IPS DF 6.9 (cell line): ENCODE measurements around the gene SH3RF2.
"Not testable (repeated sequence)": the region's sequence is repeated elsewhere in the genome, so short reads cannot be mapped to it uniquely, and the experiment has no call there.

Experiments
- DNase-seq: peaks from one replicate; pipeline ENCODE4 v3.0.0-alpha.2; 2013; ENCODE audit warnings: low read depth, low spot score
- H3K27ac ChIP-seq: one replicate; pipeline ENCODE4 v1.5.1; 2013; ENCODE audit warnings: low read length, control low read depth
- H3K27me3 ChIP-seq: 2 replicates; pipeline ENCODE4 v1.6.1; 2013; ENCODE audit warnings: mild to moderate bottlenecking, low read length; ENCODE audit not compliant: control insufficient read depth, insufficient read depth
- H3K36me3 ChIP-seq: 2 replicates; pipeline ENCODE4 v1.6.1; 2013; ENCODE audit warnings: low read length; ENCODE audit not compliant: control insufficient read depth, insufficient read depth
- H3K4me1 ChIP-seq: 2 replicates; pipeline ENCODE4 v1.6.1; 2013; ENCODE audit warnings: low read length; ENCODE audit not compliant: control insufficient read depth, insufficient read depth
- H3K4me3 ChIP-seq: 2 replicates; pipeline ENCODE4 v1.5.1; 2013; ENCODE audit warnings: mild to moderate bottlenecking, low read length
- H3K9me3 ChIP-seq: 2 replicates; pipeline ENCODE4 v1.6.1; 2013; ENCODE audit warnings: low read length, inconsistent platforms; ENCODE audit not compliant: control insufficient read depth, insufficient read depth
- WGBS: extraction: QIAGEN DNeasy Blood & Tissue Kit; methylation state at CpG from one replicate; pipeline ENCODE4 v1.1.7; 2013; ENCODE audit warnings: mixed read lengths, missing lambda C conversion rate; ENCODE audit not compliant: insufficient read length, insufficient coverage; 5-methylcytosine and 5-hydroxymethylcytosine counted together

SH3RF2 gene

GRCh38 chr5:145984072-145984471 lies 47.7 kb downstream of the SH3RF2 start:
- no peak overlapping the region for H3K27ac ChIP-seq
- H3K9me3 ChIP-seq = no peaks in the 10 kb centered on the region
- no peaks in the 10 kb centered on the region for H3K36me3 ChIP-seq
- H3K4me1 ChIP-seq = no peaks in the 10 kb centered on the region
- no peak overlapping the region for H3K4me3 ChIP-seq
- WGBS = no CpG with 5 or more reads among the region's 2 CpGs
- H3K27me3 ChIP-seq = no peaks in the 10 kb centered on the region
- no peak for DNase-seq

GRCh38 chr5:145987856-145988255 lies 51.5 kb downstream of the SH3RF2 start:
- Histone ChIP-seq H3K27me3 (no peaks in the 10 kb centered on the region), H3K27ac (no peak overlapping the region), H3K9me3 (no peaks in the 10 kb centered on the region), H3K36me3 (no peaks in the 10 kb centered on the region), H3K4me1 (no peaks in the 10 kb centered on the region), H3K4me3 (no peak overlapping the region)
- no CpG with 5 or more reads among the region's 1 CpG for WGBS
- no peak for DNase-seq

DNA sequence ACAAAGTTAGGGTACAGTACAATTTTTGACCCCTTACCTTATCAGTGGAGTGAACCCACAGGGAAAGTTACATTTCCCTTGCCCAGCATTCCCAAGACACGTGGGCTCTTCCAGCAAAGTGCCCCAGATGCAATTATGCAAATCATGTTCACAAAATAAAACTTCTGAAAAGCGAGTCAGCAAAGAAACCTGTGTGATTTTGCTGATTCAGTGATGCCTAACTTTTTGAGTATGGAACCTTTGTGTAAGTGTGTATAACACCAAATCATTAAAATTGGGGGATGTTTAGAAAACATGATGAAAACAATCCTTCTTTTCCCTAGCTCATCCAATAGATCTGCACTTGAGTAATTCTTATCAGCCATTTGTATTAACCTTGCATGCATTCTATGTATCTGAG lies 52.6 kb downstream of the SH3RF2 start:
- no CpG with 5 or more reads among the region's 2 CpGs for whole genome bisulfite sequencing
- H3K4me3 ChIP-seq = no peak overlapping the region
- H3K4me1 ChIP-seq = no peaks in the 10 kb centered on the region
- no peak overlapping the region for H3K27ac ChIP-seq
- H3K27me3 ChIP-seq = no peaks in the 10 kb centered on the region
- DNase-seq = no peak
- no peaks in the 10 kb centered on the region for H3K36me3 ChIP-seq
- H3K9me3 ChIP-seq = no peaks in the 10 kb centered on the region

DNA sequence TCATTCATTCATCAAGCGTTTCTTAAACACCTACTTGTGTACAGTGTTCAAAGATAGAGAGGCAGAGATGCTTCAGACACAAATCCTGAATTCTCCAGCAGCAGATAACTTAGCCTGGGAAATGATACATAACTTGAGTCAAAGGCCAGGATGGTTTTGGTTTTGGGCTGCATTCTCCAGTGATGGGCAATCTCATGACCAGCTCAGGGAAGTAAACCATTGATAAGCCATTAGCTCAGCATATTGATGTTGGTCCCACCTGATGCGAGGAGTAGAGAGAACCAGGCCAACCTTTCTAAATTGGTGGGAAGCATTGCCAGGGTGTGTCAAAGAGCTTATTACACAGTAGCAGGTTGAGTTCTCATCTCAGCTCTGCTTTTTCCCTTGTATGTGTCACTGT lies 53.0 kb downstream of the SH3RF2 start:
- H3K4me3 ChIP-seq = no peak overlapping the region
- no peak for DNase-seq
- H3K9me3 ChIP-seq = no peaks in the 10 kb centered on the region
- no peak overlapping the region for H3K27ac ChIP-seq
- no peaks in the 10 kb centered on the region for H3K36me3 ChIP-seq
- no peaks in the 10 kb centered on the region for H3K4me1 ChIP-seq
- no CpG with 5 or more reads among the region's 2 CpGs for WGBS
- no peaks in the 10 kb centered on the region for H3K27me3 ChIP-seq

- Histone ChIP-seq H3K36me3 (no peaks in the 10 kb centered on the region), H3K4me1 (no peaks in the 10 kb centered on the region), H3K9me3 (no peaks in the 10 kb centered on the region), H3K27me3 (no peaks in the 10 kb centered on the region), H3K27ac (no peak overlapping the region), H3K4me3 (no peak overlapping the region)
- no peak for DNase-seq
- no CpG with 5 or more reads among the region's 2 CpGs for WGBS
Observed at GRCh38 chr5:145990170-145990569, 53.8 kb downstream of the SH3RF2 start.

GRCh38 chr5:145991044-145991575 lies 54.7 kb downstream of the SH3RF2 start:
- Histone ChIP-seq H3K27me3 (no peaks in the 10 kb centered on the region), H3K27ac (no peak overlapping the region), H3K36me3 (no peaks in the 10 kb centered on the region), H3K4me3 (no peak overlapping the region), H3K4me1 (no peaks in the 10 kb centered on the region), H3K9me3 (no peaks in the 10 kb centered on the region)
- WGBS = no CpG with 5 or more reads among the region's 3 CpGs
- DNase-seq = no peak

- not testable (repeated sequence) for H3K4me3 ChIP-seq, H3K27ac ChIP-seq, H3K4me1 ChIP-seq, H3K36me3 ChIP-seq, H3K27me3 ChIP-seq, DNase-seq, H3K9me3 ChIP-seq
- no CpG with 5 or more reads among the region's 4 CpGs for WGBS
Observed at GRCh38 chr5:145993538-145993937, 57.2 kb downstream of the SH3RF2 start.

GRCh38 chr5:145996135-145996534 lies 59.8 kb downstream of the SH3RF2 start:
- Histone ChIP-seq H3K27me3 (no peaks in the 10 kb centered on the region), H3K27ac (no peak overlapping the region), H3K36me3 (no peaks in the 10 kb centered on the region), H3K9me3 (no peaks in the 10 kb centered on the region), H3K4me1 (no peaks in the 10 kb centered on the region), H3K4me3 (no peak overlapping the region)
- no CpG with 5 or more reads among the region's 6 CpGs for WGBS
- DNase-seq = no peak

DNA sequence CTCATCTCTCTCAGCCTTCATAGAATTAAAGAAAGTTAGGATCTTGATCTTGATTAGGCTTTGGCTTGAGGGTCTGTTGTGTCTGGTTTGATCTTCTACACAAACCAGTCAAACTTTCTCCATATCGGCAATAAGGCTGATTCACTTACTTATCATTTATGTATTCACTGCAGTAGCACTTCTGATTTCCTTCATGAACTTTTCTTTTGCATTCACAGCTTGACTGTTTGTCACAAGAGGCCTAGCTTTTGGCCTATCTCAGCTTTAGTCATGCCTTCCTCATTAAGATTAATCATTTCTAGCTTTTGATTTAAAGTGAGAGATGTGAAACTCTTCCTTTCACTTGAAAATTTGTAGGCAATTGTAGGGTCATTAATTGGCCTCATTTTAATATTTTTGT lies 62.8 kb downstream of the SH3RF2 start:
- no peaks in the 10 kb centered on the region for H3K9me3 ChIP-seq
- no peak overlapping the region for H3K4me3 ChIP-seq
- H3K4me1 ChIP-seq = no peaks in the 10 kb centered on the region
- DNase-seq = no peak
- H3K27me3 ChIP-seq = no peaks in the 10 kb centered on the region
- H3K27ac ChIP-seq = no peak overlapping the region
- no peaks in the 10 kb centered on the region for H3K36me3 ChIP-seq
- no CpG with 5 or more reads among the region's 1 CpG for WGBS

DNA sequence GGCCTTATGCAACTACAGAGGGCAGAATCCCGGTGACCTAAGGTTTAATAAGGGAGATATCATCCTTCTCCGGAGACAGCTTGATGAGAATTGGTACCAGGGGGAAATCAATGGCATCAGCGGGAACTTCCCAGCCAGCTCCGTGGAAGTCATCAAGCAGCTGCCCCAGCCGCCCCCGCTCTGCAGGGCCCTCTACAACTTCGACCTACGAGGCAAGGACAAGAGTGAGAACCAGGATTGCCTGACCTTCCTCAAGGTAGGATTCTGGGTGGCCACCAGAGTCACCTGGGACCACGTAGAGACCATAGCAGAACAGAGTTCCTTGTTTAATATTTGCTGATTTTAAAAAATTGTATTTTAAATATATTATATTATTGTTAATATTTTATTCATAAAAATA lies 63.7 kb downstream of the SH3RF2 start:
- no peaks in the 10 kb centered on the region for H3K27me3 ChIP-seq
- no peak overlapping the region for H3K4me3 ChIP-seq
- no CpG with 5 or more reads among the region's 9 CpGs for WGBS
- no peaks in the 10 kb centered on the region for H3K4me1 ChIP-seq
- H3K36me3 ChIP-seq = no peaks in the 10 kb centered on the region
- H3K27ac ChIP-seq = no peak overlapping the region
- DNase-seq = no peak
- H3K9me3 ChIP-seq = no peaks in the 10 kb centered on the region

DNA sequence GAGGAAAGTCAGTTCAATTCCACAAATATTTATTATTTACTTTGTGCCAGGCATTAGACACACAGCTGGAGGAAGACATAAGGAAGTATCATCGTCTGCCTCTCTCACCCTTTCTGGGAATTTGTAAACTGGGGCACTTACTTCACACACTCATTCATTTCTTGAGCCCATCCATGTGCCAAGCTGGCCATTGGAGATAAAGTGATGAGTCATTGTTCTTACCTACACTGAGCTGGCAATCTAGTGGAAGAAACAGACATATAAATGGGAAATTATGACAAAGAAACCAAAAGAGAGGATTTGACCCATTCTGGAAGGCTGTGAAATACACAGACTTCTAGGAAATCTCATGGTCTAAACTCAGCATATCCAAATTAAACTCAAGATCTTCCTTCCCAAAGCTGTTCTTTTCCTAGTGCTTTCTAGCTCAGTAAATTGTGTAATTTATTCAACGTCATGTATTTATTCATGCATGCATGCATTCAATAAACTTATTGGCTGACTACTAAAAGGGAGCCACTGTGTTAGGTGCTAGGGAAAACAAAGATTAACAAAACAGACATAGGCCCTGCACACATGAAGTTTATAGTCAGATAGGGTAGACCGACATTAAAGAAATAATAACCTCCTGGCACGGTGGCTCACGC lies 65.3 kb downstream of the SH3RF2 start:
- Histone ChIP-seq H3K27ac (no peak overlapping the region), H3K4me3 (no peak overlapping the region), H3K9me3 (no peaks in the 10 kb centered on the region), H3K4me1 (no peaks in the 10 kb centered on the region), H3K27me3 (no peaks in the 10 kb centered on the region), H3K36me3 (no peaks in the 10 kb centered on the region)
- WGBS = no CpG with 5 or more reads among the region's 5 CpGs
- no peak for DNase-seq
